ENCODE data around the gene MCTP1.

Gene MCTP1

GRCh38 chr5:94699562-94699961, 585.3 kb downstream of the MCTP1 start:
- TF ChIP-seq GATA2 (IDR thresholded peaks at IDR 0.05; ENCODE audit: low read depth, low read length), result no peak
- no peak for TF ChIP-seq GATA3 (IDR thresholded peaks at IDR 0.05; ENCODE audit: low read depth, low read length)

- TF ChIP-seq GATA2 (IDR thresholded peaks at IDR 0.05; ENCODE audit: low read depth, low read length) (no peak), GATA3 (IDR thresholded peaks at IDR 0.05; ENCODE audit: low read depth, low read length) (no peak)
These were observed 586.7 kb downstream of the MCTP1 start for GRCh38 chr5:94698197-94698596.

- TF ChIP-seq GATA3 (IDR thresholded peaks at IDR 0.05; ENCODE audit: low read depth, low read length) (no peak), GATA2 (IDR thresholded peaks at IDR 0.05; ENCODE audit: low read depth, low read length) (no peak)
These were observed 590.2 kb downstream of the MCTP1 start for GRCh38 chr5:94694671-94695070.

GRCh38 chr5:94693845-94694370, 591.0 kb downstream of the MCTP1 start:
- TF ChIP-seq GATA2 (IDR thresholded peaks at IDR 0.05; ENCODE audit: low read depth, low read length), result no peak
- TF ChIP-seq GATA3 (IDR thresholded peaks at IDR 0.05; ENCODE audit: low read depth, low read length), result no peak

- TF ChIP-seq GATA2 (IDR thresholded peaks at IDR 0.05; ENCODE audit: low read depth, low read length), result no peak
- TF ChIP-seq GATA3 (IDR thresholded peaks at IDR 0.05; ENCODE audit: low read depth, low read length), result no peak
These were observed 591.7 kb downstream of the MCTP1 start for GRCh38 chr5:94693043-94693822.

GRCh38 chr5:94692581-94692980, 592.3 kb downstream of the MCTP1 start:
- TF ChIP-seq GATA3 (IDR thresholded peaks at IDR 0.05; ENCODE audit: low read depth, low read length) (no peak), GATA2 (IDR thresholded peaks at IDR 0.05; ENCODE audit: low read depth, low read length) (no peak)

GRCh38 chr5:94691949-94692348, 592.9 kb downstream of the MCTP1 start:
- TF ChIP-seq GATA2 (IDR thresholded peaks at IDR 0.05; ENCODE audit: low read depth, low read length) (no peak), GATA3 (IDR thresholded peaks at IDR 0.05; ENCODE audit: low read depth, low read length) (no peak)

GRCh38 chr5:94691291-94691690, 593.6 kb downstream of the MCTP1 start:
- TF ChIP-seq GATA2 (IDR thresholded peaks at IDR 0.05; ENCODE audit: low read depth, low read length), result no peak
- TF ChIP-seq GATA3 (IDR thresholded peaks at IDR 0.05; ENCODE audit: low read depth, low read length), result no peak

GRCh38 chr5:94690778-94691177, 594.1 kb downstream of the MCTP1 start:
- TF ChIP-seq GATA2 (IDR thresholded peaks at IDR 0.05; ENCODE audit: low read depth, low read length), result no peak
- TF ChIP-seq GATA3 (IDR thresholded peaks at IDR 0.05; ENCODE audit: low read depth, low read length), result no peak

GRCh38 chr5:94689908-94690307, 595.0 kb downstream of the MCTP1 start:
- TF ChIP-seq GATA2 (IDR thresholded peaks at IDR 0.05; ENCODE audit: low read depth, low read length), result no peak
- no peak for TF ChIP-seq GATA3 (IDR thresholded peaks at IDR 0.05; ENCODE audit: low read depth, low read length)

- no peak for TF ChIP-seq GATA2 (IDR thresholded peaks at IDR 0.05; ENCODE audit: low read depth, low read length)
- no peak for TF ChIP-seq GATA3 (IDR thresholded peaks at IDR 0.05; ENCODE audit: low read depth, low read length)
These were observed 601.9 kb downstream of the MCTP1 start for GRCh38 chr5:94682814-94683520.

GRCh38 chr5:94675965-94676618, 608.8 kb downstream of the MCTP1 start:
- TF ChIP-seq GATA3 (IDR thresholded peaks at IDR 0.05; ENCODE audit: low read depth, low read length) (no peak), GATA2 (IDR thresholded peaks at IDR 0.05; ENCODE audit: low read depth, low read length) (no peak)

- no peak for TF ChIP-seq GATA3 (IDR thresholded peaks at IDR 0.05; ENCODE audit: low read depth, low read length)
- no peak for TF ChIP-seq GATA2 (IDR thresholded peaks at IDR 0.05; ENCODE audit: low read depth, low read length)
These were observed 610.2 kb downstream of the MCTP1 start for GRCh38 chr5:94674490-94675382.
